Sigmoid colon (tissue), 4 donors: ENCODE measurements around the gene NLRC5.

Experiments
- POLR2AphosphoS5 ChIP-seq, 4 donors: sonication (generic); formaldehyde crosslinking; IDR thresholded peaks; one replicate each; pipeline ENCODE4 v1.6.1; 2017; ENCODE audit warnings: antibody characterized with exemption in 4 of 4
- TF ChIP-seq, protein P1 (sequence below), 4 experiments: fragments of 450-650 bp in 3 of 4; fragments of 200-600 bp in 1 of 4; IDR thresholded peaks; one replicate each; pipeline ENCODE4 v1.5.1; 2016 to 2019; ENCODE audit warnings: antibody characterized with exemption in 4 of 4, mild to moderate bottlenecking in 3 of 4, moderate library complexity in 2 of 4

DNA sequence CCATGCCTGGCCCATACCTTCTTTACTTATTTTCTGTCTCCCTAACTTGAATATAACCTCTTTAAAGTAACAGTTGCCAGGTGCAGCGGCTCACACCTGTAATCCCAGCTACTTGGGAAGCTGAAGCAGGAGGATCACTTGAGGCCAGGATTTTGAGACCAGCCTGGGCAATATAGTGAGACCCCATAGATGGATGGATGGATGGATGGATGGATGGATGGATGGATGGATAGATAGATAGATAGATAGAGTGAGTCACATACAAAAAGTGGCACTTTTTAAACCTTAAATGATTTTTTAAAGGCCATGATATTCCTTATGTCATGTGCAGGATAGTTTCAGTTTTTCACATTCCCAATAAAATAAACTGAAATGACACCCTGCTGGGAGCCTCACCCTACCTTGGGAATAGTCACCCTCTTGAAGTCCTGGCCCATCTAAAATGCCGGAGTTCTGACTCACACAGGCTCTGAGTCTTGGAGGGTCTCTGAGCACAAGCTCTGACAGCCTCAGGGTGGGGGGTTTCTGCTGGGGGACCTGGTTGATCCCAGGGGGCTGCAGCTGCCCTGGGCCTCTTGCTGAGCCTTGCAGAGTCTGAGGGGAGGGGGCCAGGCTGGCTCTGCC is 129.2 kb downstream of the NLRC5 start:
- TF ChIP-seq, protein P1, sequence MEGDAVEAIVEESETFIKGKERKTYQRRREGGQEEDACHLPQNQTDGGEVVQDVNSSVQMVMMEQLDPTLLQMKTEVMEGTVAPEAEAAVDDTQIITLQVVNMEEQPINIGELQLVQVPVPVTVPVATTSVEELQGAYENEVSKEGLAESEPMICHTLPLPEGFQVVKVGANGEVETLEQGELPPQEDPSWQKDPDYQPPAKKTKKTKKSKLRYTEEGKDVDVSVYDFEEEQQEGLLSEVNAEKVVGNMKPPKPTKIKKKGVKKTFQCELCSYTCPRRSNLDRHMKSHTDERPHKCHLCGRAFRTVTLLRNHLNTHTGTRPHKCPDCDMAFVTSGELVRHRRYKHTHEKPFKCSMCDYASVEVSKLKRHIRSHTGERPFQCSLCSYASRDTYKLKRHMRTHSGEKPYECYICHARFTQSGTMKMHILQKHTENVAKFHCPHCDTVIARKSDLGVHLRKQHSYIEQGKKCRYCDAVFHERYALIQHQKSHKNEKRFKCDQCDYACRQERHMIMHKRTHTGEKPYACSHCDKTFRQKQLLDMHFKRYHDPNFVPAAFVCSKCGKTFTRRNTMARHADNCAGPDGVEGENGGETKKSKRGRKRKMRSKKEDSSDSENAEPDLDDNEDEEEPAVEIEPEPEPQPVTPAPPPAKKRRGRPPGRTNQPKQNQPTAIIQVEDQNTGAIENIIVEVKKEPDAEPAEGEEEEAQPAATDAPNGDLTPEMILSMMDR (IDR thresholded peaks at IDR 0.05) = no peak
- TF ChIP-seq POLR2AphosphoS5 (IDR thresholded peaks at IDR 0.05) = no peak
